ENCODE measurements around the gene PKNOX2. TPM values are rescaled to one million over a fixed set of nuclear protein-coding genes. Genes with fewer than 3 reads are reported as not detected.
A peak's percentile ranks its signal among the peaks of the same experiment; 100 is the strongest.

The PKNOX2 gene
- total RNA-seq, 1 experiment from 2014 or later = 13.1 TPM

DNA sequence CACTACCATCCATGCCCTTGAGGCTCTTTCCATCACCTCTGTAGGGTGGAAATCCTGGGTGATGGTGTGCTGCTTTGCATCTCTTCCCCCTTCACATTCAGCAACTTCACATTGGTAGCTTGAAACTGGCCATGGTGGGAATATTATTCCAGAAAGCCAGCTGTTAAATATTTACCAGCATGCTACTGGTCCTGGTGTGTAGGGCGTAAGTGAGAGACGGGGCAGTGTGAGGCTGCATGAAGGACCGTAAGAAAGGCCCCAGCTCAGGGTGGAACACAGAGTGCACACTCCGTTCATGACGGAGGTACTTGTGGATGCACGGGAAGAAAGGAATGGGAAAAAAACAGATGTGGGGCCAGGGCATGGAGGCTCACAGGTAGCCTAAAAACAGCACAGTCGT lies 121.3 kb downstream of the PKNOX2 start:
- H3K36me3 ChIP-seq = no peaks in the 10 kb centered on the region
- H3K9me3 ChIP-seq (replicated peaks) = no peaks in the 10 kb centered on the region
- H3K27me3 ChIP-seq = no peaks in the 10 kb centered on the region
- H3K4me1 ChIP-seq = peaks cover 45% of the 10 kb centered on the region
- DNase-seq = no peak
- H3K4me3 ChIP-seq = no peak overlapping the region
- H3K27ac ChIP-seq = no peak overlapping the region

DNA sequence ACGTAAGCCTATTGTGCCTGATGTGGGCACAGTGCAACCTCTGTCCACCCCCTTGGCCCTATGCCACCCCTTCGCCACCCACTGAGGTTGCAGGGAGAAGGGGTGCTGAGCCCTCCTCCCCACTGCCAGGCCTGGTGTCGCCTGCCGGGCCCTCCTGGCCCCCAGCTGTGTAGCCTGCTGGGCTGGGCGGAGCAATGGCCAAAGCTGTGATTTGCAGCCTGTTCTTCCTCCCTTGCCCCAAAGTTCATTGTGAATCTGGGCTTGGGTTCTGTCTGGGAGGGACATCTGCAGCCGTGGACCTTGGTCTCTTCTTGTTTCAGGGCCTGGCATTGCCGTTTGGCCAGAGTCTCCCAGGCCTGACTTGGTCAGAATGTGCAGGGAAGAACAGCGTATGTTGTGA lies 121.9 kb downstream of the PKNOX2 start:
- H3K27me3 ChIP-seq = no peaks in the 10 kb centered on the region
- H3K36me3 ChIP-seq = peaks cover 1% of the 10 kb centered on the region; the same call in 1 of the 2 replicates
- peaks cover 38% of the 10 kb centered on the region for H3K4me1 ChIP-seq
- peak overlapping the region; percentile 69; the same call in 1 of the 2 replicates for H3K27ac ChIP-seq
- no peak for DNase-seq
- no peaks in the 10 kb centered on the region for H3K9me3 ChIP-seq (replicated peaks)
- H3K4me3 ChIP-seq = no peak overlapping the region

DNA sequence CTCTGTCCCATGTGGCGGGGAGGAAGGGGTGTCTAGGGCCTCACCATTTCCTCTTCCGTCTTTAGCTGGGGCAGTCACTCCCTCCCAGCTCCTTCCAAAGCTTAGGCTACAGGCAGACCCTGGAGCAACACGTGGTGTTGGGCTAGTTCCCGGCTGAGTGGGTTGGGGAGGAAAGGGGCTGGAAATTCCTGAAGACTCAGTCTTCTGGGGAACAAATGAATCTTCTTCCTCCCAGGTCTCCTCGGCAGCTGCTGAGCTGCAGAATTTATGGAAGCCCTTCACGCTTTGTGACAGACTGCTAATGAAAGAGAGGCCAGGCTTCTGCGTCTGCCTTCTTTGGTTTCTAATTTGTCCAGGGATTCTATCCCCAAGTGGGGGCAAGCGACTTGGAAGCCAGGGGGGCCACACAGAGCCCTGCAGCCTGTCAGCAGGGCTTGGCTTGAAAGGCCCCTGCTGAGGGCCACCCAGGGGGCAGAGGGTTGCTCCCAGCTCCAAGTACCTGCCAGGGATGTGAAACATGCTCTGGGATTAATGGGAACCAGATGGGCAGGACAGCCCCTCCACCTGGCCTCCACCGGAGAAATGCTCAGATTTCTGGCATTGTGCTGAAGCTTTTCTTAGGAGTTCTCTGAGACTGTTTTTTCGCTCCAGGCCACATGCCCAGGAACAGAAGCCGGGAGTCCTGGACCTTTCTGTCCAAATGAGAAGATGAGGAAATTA lies 123.1 kb downstream of the PKNOX2 start:
- Histone ChIP-seq H3K27ac (peak overlapping the region; percentile 69), H3K27me3 (no peaks in the 10 kb centered on the region), H3K36me3 (peaks cover 4% of the 10 kb centered on the region; the same call in 1 of the 2 replicates), H3K4me3 (no peak overlapping the region), H3K9me3 (replicated peaks) (no peaks in the 10 kb centered on the region), H3K4me1 (peaks cover 27% of the 10 kb centered on the region)
- peak; percentile 77 to 81 for DNase-seq

DNA sequence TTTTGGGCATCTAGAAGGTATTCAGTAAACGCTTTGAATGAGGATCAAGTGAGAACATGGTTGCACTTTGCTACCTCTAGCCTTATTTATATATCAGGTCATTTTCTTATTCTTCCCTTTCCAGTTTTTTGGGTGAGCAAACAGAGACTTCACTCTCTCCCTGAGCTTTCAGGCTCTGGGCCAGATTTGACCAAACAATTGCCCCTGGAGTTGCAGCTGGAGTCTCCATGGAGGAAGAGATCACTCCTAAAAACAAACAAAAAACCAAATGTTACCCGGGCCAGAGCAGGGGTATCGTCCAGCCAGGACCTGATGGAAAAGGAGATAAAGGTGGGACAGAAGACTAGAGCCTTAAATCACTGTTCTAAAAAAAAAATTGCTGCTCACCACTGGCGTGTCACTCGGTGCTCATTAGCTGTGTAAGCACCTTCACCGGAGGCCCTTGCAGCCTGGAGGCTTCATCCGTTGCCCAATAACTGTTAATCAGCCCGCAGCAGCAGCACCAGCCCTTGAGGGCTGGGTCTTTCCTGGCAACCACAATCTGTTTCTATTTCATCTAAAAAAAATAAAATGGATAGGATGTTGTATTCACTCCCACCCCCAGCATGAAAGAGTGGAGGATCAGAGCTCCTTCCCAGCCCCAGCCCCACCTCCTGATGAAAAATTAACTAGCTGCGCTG lies 125.0 kb downstream of the PKNOX2 start:
- Histone ChIP-seq H3K27ac (no peak overlapping the region), H3K4me1 (peaks cover 21% of the 10 kb centered on the region), H3K9me3 (replicated peaks) (no peaks in the 10 kb centered on the region), H3K27me3 (no peaks in the 10 kb centered on the region), H3K4me3 (no peak overlapping the region), H3K36me3 (peaks cover 4% of the 10 kb centered on the region; the same call in 1 of the 2 replicates)
- no peak for DNase-seq

DNA sequence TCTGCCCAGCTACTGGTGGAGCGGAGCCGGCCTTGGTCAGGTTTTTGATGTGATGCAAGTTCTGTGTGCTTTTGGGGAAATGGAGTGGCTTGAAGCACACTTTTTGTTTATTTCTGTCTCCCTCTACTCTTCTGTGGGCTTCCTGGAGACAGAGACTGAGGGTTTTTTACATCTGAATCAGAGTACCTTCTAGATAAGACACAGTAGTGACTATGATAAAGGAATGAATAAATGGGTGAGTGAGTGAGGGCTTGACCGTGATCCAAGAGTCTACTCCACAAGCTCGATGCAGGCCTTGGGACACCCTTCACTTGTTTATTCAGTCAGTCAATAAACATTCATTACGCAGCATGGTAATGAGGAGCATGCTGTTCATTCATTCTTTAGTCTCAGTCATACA lies 125.7 kb downstream of the PKNOX2 start:
- Histone ChIP-seq H3K27ac (no peak overlapping the region), H3K9me3 (replicated peaks) (no peaks in the 10 kb centered on the region), H3K27me3 (no peaks in the 10 kb centered on the region), H3K4me3 (no peak overlapping the region), H3K36me3 (peaks cover 4% of the 10 kb centered on the region; the same call in 1 of the 2 replicates), H3K4me1 (peaks cover 21% of the 10 kb centered on the region)
- DNase-seq = no peak

DNA sequence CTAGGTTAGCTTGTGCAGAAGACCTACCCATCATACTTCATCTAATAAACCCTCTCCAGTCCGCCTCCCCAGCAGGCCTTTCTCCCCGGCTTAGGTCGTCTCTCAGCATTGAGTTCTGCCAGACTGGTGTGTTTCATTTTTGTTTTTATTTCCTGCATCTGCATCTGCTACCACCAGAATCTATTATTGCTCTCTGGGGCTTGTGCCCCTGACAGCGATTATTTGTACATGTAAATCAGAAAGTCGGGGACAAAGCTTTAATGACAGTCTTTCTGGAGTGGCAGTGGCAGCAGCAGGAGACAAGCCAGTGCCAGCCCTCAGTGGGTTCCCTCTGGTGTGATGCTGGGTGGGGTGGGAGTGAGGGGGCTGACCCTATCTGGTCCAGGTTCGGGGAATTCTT lies 127.5 kb downstream of the PKNOX2 start:
- H3K27ac ChIP-seq = no peak overlapping the region
- no peak for DNase-seq
- H3K36me3 ChIP-seq = peaks cover 4% of the 10 kb centered on the region; the same call in 1 of the 2 replicates
- no peaks in the 10 kb centered on the region for H3K27me3 ChIP-seq
- H3K4me3 ChIP-seq = no peak overlapping the region
- peaks cover 14% of the 10 kb centered on the region for H3K4me1 ChIP-seq
- H3K9me3 ChIP-seq (replicated peaks) = no peaks in the 10 kb centered on the region

DNA sequence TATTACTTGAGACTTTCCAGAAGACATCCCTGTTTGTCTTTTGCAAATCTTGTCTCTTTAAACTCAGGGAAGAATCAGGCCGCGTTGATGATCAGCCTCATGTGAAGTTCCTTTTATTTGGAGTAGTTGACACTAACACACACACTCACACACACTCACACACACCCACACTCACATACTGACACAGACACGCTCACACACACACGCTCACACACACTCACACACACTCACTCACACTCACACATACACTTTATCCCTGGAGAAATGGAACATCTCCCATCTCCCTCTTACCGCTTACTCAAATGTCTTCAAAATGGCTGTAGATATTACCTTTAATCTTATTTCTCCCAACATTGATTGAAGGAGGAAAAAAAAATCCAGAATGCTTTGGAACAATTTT lies 129.0 kb downstream of the PKNOX2 start:
- no peaks in the 10 kb centered on the region; the same call in 1 of the 2 replicates for H3K4me1 ChIP-seq
- no peak overlapping the region for H3K4me3 ChIP-seq
- H3K36me3 ChIP-seq = peaks cover 4% of the 10 kb centered on the region; the same call in 1 of the 2 replicates
- H3K9me3 ChIP-seq (replicated peaks) = no peaks in the 10 kb centered on the region
- DNase-seq = no peak
- no peaks in the 10 kb centered on the region for H3K27me3 ChIP-seq
- no peak overlapping the region for H3K27ac ChIP-seq

DNA sequence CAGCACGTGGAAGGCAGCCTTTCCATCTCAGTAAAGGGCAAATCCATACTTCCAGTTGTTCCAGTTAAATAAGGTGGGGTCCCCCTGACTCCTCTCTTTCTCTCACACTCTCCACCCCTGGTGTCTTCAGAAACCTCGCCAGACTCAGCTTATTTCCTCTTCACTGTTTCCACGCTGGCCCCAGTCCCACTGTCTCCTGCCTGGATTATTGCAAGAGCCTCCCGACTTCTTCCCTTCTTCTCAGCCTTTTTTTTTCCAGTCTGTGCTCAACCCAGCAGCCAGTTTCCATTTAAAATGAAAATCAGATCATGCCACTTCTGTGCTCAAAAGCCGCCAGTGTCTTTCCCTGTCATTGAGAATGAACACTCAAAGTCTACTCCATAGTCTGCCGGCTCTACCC lies 131.4 kb downstream of the PKNOX2 start:
- no peak for DNase-seq
- Histone ChIP-seq H3K36me3 (peaks cover 4% of the 10 kb centered on the region; the same call in 1 of the 2 replicates), H3K4me3 (no peak overlapping the region), H3K4me1 (peaks cover 4% of the 10 kb centered on the region), H3K9me3 (replicated peaks) (no peaks in the 10 kb centered on the region), H3K27ac (no peak overlapping the region), H3K27me3 (no peaks in the 10 kb centered on the region)

DNA sequence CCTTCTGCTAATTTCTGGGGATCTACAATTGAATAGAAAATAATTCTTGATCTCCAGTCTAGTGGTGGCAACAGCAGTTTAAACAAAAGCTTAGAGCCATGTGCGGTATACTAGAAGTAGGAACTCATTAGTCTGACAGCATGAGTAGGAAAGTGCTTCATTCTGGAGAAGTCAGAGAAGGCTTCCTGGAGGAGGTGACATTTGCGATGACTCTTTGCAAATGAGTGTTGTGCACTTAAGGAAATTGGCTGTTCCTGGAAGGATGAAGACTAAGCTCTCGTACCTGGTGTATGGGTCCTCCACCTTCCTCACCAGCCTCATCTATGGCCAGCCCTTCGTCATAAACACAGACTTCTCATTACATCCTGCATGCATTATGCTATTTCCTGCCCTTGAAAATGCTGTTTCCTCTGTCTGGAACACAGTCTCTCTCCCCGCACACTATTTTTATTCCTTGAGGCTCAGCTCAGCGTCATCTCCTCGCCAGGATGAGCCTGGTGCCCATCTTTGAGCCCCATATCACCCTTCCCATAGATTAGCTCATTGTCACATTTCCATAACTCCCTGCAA lies 132.9 kb downstream of the PKNOX2 start:
- Histone ChIP-seq H3K27ac (no peak overlapping the region), H3K36me3 (no peaks in the 10 kb centered on the region; the same call in 1 of the 2 replicates), H3K27me3 (no peaks in the 10 kb centered on the region), H3K9me3 (replicated peaks) (no peaks in the 10 kb centered on the region), H3K4me3 (no peak overlapping the region), H3K4me1 (peaks cover 13% of the 10 kb centered on the region)
- DNase-seq = no peak

DNA sequence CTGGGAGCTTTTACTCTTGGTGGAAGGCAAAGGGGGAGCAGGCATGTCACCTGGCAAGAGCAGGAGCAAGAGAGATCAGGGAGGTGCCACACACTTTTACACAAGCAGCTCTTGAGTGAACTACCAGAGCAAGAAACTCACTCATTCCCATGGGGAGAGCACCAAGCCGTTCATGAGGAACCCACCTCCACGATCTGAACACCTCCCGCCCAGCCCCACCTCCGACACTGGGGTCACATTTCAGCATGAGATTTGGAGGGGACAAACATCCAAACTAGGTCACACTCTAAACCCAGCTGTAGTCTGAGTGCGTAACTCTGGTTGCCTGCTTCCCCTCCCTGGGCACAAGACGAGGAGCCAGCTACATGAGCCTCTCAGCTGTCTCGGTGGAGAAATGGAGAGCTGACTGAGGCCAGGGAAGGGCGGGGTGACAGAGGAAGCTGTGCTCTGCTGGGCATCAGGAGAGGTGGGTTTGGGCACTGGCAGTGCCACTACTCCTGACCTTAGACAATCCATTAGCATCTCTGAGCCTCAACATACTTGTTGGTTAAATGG lies 134.6 kb downstream of the PKNOX2 start:
- Histone ChIP-seq H3K9me3 (replicated peaks) (no peaks in the 10 kb centered on the region), H3K27me3 (no peaks in the 10 kb centered on the region), H3K27ac (no peak overlapping the region), H3K36me3 (no peaks in the 10 kb centered on the region; the same call in 1 of the 2 replicates), H3K4me3 (no peak overlapping the region), H3K4me1 (peaks cover 13% of the 10 kb centered on the region)
- DNase-seq = no peak

DNA sequence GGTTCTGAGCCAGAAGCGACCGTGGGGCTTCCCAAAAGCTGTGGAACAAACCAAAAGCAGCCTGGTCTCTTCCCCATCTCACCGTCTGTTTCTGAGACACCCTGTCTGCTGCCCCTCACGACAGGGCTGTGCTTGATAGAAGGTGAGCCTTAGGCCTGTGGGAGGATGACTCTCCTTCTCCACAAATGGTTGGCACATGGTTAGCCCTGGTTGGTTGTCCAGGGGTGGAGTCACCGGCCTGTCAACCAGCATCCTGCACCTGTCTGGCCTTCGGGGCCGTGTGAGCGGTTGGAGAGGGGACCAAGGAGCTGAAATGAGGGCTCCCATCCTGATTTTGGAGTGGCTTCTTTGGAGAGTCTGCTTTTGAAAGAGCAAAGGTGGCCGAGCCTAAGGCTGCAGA lies 135.3 kb downstream of the PKNOX2 start:
- Histone ChIP-seq H3K9me3 (replicated peaks) (no peaks in the 10 kb centered on the region), H3K4me1 (peaks cover 13% of the 10 kb centered on the region), H3K27ac (no peak overlapping the region), H3K27me3 (no peaks in the 10 kb centered on the region), H3K36me3 (no peaks in the 10 kb centered on the region; the same call in 1 of the 2 replicates), H3K4me3 (no peak overlapping the region)
- no peak for DNase-seq

DNA sequence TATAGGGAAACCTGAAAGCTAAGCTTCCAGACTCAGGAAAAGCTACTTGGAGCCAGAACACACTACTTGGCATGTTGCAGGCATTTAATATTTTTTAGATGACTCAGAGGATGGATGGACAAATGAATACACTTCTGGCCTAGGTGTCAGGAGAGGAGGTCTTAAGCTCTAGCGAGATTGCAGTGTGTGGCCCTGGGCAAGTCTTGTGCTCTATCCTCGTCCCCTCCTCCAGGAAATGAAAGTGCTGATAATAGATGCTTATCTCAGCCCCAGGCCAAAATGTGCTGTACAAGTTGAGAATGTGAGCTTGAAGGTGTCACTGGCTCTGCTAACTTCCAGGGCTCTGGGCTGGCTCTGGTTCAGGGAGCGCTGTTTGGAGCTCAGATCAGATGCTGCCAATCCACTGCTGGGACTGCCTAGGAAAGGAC lies 136.3 kb downstream of the PKNOX2 start:
- H3K9me3 ChIP-seq (replicated peaks) = no peaks in the 10 kb centered on the region
- no peaks in the 10 kb centered on the region for H3K27me3 ChIP-seq
- H3K4me3 ChIP-seq = no peak overlapping the region
- peaks cover 13% of the 10 kb centered on the region for H3K4me1 ChIP-seq
- peak; percentile 35 to 51 for DNase-seq
- H3K27ac ChIP-seq = no peak overlapping the region
- no peaks in the 10 kb centered on the region; the same call in 1 of the 2 replicates for H3K36me3 ChIP-seq

DNA sequence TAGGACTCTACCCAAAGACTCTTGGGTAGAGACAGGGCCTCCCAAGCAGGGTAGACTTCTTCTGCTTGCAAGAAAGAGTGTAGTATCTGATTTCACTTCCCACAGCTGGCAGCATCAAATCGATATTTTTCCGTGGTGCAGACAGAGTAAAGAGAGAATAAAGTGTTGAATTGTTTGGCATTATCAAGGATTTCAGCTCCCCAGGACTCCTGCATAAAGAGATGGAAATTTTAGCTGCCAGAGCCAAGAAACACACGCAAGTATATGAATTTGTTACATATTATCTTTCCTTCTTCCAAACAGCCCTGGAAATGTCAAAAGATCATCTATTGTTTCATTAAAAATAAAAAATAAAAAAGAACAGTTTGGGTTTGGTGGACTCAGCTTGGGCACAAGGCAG lies 136.8 kb downstream of the PKNOX2 start:
- H3K4me1 ChIP-seq = peaks cover 13% of the 10 kb centered on the region
- H3K4me3 ChIP-seq = no peak overlapping the region
- H3K27me3 ChIP-seq = no peaks in the 10 kb centered on the region
- H3K36me3 ChIP-seq = no peaks in the 10 kb centered on the region; the same call in 1 of the 2 replicates
- no peak for DNase-seq
- H3K9me3 ChIP-seq (replicated peaks) = no peaks in the 10 kb centered on the region
- no peak overlapping the region for H3K27ac ChIP-seq

DNA sequence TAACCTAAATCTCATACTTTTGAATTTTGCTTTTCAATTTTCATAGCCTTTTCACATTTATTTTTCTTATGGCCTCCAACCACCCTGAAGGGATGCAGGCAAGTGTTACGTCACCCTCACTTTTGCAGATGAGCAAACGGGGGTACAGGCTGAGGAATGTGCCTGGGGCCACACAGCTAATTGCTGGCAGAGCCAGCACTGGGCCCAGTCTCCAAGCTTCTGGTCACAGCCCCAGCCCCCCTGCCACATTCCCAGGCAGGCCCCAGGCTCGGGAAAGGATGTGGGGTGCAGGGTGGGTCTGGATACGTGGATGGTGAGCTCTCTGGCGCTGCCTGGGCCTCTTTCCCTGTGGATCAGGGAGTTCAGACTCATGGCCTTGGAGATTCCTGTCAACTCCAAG lies 138.6 kb downstream of the PKNOX2 start:
- H3K4me3 ChIP-seq = no peak overlapping the region
- no peaks in the 10 kb centered on the region; the same call in 1 of the 2 replicates for H3K36me3 ChIP-seq
- no peaks in the 10 kb centered on the region for H3K27me3 ChIP-seq
- no peak overlapping the region for H3K27ac ChIP-seq
- H3K4me1 ChIP-seq = peaks cover 13% of the 10 kb centered on the region
- no peak for DNase-seq
- H3K9me3 ChIP-seq (replicated peaks) = no peaks in the 10 kb centered on the region

DNA sequence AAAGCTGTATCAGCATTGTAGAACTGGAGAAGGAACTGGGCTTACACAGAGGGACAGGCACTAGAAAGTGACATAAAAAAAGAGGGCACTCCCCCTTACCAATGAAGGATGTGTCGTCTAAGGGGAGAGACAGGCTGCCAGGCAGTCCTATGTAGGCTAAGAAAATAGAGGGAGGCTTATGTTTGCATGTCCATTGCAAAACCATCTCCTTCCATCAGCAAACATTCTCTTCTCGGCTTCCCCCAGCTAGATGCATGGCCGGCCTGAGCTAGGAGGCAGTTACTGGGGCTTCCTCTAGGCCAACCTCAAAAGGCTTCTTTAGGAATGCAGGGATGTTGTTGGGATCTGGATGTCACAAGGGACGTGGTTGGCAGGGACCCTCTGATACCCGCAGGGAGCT lies 139.1 kb downstream of the PKNOX2 start:
- Histone ChIP-seq H3K36me3 (no peaks in the 10 kb centered on the region; the same call in 1 of the 2 replicates), H3K9me3 (replicated peaks) (no peaks in the 10 kb centered on the region)

More for the DNA sequence above, 139.1 kb downstream of the PKNOX2 start:
- Histone ChIP-seq H3K4me3 (no peak overlapping the region), H3K27ac (no peak overlapping the region), H3K4me1 (peaks cover 13% of the 10 kb centered on the region), H3K27me3 (no peaks in the 10 kb centered on the region)
- no peak for DNase-seq

Data from SJCRH30 (cell line).